AG08395 (cell line): Measurements from ENCODE around the gene SREBF2.

ENCODE experiments used
- DNase-seq: peaks from one replicate; pipeline ENCODE4 v3.0.0; 2012; ENCODE audit warnings: mixed read lengths, low spot score

Gene SREBF2

DNA sequence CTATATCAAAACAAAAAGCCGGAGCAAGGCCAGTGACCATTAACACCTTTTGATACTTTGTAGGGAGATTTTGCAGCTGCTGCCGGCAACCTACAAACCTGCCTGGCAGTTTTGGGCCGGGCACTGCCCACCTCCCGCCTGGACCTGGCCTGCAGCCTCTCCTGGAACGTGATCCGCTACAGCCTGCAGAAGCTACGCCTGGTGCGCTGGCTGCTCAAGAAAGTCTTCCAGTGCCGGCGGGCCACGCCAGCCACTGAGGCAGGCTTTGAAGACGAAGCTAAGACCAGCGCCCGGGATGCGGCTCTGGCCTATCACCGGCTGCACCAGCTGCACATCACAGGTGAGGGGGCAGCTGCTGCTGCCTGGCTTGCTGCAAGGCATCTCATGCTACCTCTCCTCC is 47.7 kb downstream of the SREBF2 start:
- DNase-seq, result no peak

DNA sequence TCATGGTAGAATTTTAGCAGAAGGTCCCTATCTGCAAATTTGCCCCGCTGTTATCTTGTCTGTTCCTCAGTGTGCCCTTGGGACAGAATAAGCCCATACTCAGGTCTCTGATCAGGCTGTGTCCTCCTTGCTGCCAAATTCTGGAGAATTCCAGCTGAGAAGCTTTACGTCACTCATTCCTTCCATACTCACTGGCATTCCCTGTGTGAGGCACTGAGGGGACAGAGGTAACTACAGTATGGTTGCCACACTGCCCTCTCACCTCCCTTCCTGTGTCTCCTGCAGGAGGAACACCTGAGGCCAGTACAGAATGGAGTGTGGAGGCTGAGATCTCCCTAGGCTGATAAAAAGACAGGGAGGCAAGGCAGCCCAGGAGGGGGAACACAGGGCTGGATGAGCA is 50.5 kb downstream of the SREBF2 start:
- no peak for DNase-seq

DNA sequence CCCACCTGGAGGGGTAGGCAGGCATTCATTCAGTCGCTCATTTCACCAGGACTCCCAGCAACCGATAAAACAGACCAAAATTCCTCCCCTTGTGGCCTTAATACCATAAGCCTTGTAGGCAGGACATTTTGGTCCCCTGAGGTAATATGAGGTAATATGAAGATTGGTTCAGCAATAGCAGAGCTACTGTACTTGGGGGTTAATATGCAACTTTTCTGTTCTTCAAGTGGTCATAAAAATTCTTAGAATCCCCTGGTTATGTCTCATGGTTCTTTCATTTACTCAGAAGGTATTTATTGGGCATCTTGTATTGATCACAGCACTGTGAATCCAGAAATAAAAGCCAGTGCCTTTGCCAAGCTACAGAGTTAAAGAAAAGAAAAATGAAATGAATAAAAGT is 52.2 kb downstream of the SREBF2 start:
- DNase-seq, result no peak

DNA sequence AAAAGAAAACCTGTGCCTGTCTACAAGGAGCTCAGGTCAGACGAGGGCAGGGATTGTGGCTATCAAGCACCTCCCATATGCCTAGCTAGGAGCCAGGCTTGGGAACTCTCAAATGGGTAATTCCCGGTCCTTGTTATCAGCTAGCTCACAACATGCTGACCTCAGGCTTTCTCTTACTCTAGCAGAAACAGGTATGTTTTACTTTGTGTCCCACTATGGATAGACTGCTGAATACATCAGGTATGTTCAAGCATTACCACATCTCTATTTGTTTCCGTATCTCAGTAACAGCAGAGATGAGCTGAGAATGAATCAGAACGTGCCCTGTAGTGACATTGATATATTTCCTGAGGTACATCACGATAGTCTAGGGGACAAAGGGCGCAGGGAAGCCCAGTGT is 52.6 kb downstream of the SREBF2 start:
- DNase-seq, result no peak

DNA sequence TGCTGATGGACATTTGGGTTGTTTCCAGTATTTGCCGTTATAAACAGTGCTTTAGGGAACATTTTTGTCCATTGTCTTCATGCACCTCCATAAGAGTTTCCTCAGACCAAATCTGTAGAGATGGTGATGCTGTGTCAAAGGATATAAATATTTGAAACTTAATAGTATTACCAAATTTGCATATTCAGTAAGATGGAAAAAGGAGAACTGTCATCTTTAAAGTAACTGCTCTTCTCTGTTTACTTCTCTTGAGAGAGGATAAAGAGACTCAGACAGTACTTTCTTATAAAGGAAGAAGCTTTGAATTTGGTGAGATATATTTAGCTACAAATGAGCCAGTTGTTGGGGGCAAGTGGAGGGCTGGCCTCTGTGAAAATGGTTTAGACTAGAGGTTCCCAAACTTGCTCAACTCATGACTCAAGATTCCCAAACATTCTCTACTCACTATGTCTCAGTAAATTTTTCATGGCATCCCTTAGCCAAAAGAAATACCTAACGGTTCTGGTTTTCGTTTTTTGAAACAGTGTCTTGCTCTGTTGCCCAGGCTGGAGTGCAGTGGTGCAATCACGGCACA is 55.8 kb downstream of the SREBF2 start:
- DNase-seq, result peak; percentile 62

DNA sequence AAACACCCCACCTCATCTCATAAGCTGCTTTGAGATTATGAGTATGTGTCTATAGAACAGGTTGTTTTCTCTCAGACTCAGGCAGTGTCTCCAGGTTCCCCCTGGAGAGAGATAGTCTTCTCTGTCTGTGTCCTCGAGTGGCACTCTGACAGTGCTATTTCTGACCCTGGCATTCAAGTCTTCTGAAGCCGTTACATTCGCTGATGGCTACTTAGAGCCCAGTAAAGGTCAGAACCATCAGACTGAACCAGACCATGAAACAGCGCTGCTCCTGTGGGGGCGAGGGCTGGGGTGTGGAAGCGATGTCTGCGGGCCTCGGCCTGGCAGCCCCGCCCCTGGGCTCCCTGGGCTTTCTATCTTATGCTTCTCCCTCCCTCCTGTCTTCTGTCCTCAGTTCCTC is 58.5 kb downstream of the SREBF2 start:
- no peak for DNase-seq

DNA sequence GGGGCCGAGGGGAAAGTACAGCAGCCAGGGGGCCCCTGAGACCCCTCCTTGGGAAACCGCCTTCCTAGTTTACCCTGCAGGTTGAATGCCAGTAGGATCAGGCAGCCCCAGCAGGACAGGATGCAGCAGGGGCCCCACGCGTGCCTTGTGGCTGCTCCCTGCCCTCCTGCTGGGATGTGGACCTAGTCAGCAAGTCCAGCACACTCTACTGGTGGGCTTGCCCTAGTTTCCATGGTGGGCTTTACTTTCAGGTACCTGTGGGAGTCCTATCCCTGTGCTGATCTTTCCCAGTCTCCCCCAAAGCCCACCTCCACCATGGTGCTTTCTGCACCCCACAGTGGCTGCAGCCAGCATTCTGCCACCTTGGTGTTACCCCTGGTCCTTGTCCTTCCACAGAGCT is 59.8 kb downstream of the SREBF2 start:
- DNase-seq, result no peak

DNA sequence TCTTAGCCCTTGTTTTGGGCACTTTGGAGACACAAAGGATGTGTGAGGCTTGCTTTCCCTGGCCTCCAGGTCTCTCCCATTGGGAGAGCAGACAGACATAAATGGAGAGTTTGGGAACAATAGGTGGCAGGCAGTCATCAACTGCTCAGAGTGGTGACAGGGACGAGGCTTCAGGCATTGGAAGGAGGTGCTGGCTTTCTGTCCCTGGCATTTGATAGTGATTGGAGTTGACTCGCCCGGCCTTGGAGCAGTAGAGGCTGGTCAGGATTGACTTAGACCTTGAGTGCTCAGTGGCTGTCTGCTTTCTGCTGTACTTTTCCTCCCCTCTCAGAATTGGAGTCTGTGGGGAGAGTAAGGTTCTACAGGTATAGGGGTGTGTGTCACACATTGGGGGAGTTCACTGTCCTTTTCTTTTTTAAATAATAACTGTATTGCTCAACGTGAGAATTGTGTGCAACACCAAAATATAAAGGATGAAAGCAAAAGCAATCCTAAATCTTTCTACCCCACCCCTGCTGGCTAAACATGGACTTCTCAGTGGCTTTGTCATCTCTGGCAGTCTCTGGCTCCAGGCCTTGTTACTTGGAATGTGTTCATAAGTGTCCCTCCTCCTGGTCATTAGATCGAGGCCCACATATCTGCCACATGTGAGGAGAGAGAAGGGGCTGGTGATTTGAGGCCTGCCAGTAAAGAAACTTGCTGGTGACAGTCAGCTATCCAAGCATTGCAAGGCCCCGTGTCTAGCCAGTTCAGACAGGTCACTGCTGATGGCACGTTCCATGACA is 60.9 kb downstream of the SREBF2 start:
- DNase-seq, result no peak

DNA sequence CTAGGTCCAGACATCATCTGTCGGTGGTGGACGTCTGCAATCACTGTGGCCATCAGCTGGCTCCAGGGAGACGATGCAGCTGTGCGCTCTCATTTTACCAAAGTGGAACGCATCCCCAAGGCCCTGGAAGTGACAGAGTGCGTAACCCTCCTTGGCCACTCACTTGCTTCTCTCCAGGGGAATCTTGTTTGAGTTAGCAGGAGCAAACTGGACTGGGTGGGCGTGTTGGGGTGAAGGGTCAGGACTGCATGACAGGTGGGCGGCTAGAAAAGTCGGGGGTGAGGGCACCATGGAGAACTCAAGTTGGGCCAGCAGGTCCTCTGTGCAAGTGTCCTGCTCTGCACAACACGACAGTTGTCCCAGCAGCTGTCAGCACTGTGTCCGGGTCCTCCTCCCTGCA is 65.7 kb downstream of the SREBF2 start:
- no peak for DNase-seq

DNA sequence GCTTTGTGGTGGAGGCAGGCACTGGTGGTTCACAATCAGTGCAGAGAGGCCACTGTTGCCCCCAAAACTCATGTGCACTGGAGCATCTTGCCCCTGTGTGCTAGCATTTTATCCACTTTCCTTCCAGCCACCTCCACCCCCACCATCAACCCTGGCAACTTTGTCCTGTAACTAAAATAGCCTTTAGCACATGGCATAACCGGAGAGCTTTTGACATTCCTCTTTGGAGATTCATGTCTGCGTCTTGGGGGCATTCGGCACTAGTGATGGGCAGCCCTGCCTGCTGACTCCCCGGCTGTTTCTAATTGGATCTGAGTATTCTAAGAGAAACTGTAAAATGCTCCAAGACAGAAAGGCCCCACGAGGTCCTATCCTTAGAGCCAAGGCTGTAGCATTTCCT is 66.2 kb downstream of the SREBF2 start:
- DNase-seq, result no peak

DNA sequence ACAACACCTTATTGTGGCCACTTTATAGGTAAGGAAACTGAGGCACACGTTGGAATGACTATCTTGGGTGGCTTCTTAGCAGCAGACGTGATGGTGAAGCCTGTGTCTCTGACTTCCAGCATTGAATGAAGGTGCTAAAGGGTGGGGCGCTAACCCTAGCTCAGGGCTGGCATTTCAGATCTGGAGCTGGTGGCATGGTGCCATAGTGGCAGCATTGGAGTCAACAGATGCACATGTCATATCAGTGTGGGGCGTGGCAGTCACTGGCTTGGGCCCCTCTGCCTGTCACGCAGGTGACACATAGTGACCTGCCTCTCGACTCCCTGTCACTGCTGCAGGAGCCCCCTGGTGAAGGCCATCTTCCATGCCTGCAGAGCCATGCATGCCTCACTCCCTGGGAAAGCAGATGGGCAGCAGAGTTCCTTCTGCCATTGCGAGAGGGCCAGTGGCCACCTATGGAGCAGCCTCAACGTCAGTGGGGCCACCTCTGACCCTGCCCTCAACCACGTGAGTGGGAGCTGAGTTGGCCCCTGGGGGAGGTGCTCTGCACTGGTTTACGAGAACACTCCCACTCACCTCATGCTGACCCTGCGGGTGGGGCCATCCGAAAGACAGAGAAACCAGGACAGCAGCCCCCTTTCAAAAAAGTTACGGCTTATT is 67.2 kb downstream of the SREBF2 start:
- DNase-seq, result no peak

DNA sequence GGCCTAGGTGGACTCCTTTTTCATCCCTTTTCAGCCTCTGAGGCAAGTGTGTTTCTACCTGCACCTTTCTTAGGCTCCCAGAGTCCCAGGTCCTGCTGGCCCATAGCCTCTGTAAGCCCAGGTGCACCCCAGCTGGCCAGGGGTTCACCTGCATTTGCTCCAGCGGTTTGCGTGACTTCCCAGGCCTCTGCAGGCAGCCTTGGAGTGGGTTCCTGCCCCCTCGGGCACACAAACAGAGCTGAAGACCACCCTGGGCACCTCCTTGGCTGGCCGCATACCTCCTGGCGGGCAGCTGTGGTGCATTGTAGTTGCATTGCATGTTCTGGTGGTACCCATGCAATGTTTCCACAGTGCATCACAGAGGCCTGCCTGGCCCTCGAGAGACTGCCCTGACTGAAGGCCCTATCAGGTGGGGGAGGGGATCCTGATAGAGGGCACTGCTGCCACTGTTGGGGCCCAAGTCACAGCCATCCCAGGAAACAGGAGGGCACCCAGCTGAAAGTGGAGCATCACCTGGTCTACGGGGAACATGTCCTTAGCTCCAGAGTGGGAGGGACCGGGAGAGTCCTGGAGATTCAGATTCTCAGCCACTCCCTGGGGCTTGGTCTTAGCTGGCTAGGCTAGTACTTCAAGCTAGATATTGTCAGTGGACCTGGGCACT is 67.9 kb downstream of the SREBF2 start:
- no peak for DNase-seq

DNA sequence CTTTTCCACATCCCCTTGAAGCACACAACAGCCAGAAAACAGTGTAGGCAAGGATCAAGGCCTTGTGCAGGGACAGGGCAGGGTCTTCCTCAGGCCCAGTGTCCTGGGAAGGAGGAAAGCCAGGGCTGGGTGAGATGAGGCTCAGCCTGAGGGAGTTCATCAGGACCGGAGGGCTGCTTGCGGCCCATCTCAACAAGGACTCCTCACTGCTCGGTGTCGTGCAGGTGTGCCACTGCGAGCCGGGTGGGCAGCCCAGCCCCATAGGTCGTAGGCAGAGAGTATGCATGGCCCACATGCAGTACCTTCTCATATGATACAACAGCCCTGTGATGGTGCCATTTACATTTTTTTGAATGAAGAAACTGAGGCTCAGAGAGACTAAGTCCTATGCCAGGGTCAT is 69.1 kb downstream of the SREBF2 start:
- no peak for DNase-seq

DNA sequence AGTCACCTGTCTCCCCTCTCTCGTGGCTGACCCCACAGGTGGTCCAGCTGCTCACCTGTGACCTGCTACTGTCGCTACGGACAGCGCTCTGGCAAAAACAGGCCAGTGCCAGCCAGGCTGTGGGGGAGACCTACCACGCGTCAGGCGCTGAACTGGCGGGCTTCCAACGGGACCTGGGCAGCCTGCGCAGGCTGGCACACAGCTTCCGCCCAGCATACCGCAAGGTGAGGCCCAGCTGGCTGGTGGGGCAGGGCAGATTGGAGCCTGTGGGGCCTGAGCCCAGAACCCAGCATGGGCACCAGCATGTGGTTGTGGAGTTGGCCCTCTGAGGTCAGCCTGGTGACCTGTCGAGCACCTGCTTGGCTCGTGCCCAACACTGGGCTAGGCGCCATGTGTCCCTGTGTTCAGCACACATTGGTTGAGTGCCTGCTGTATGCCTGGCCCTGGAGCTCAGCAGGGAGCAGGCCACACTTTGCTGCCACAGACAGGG is 70.1 kb downstream of the SREBF2 start:
- no peak for DNase-seq

DNA sequence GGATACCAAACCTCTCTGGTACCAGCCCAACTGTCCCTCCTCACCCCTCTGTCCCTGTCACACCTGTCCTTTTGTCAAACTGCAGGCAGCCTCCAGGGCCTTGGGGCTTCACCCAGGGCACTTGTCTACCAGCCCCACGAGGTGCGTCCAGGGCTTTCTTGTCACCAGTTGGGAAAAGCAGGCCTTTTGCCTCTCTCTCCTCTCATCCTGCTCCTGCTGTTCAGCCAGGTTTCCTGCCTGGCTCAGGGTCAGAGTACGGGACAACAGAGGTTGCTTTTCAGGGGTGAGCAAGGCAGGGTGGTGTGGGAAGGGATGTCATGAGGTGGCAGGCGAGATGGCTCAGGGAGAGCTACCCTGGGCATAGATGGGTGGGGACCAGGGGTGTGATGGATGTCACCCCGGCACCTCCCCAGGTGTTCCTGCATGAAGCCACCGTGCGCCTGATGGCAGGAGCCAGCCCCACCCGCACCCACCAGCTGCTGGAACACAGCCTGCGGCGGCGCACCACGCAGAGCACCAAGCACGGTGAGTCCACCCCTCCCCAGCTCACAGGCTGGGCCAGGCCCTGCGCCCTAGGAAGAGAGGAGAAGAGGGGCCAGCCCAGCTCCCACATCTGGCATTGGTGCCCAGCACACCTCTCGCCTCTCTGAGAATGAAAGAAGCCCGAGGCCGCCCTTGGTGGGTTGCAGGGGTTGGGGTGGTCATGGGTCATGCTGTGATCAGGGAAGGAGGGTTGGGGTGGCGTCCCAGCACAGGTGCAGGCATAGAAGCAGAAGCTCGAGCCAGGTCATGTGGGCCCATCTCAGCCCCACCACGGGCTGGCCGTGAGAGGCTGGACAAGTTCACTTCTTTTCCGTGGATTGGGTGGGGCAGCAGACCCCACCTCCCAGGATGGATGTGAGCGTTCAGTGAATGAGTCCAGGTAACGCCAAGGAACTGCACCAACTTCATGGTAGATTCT is 71.8 kb downstream of the SREBF2 start:
- no peak for DNase-seq

DNA sequence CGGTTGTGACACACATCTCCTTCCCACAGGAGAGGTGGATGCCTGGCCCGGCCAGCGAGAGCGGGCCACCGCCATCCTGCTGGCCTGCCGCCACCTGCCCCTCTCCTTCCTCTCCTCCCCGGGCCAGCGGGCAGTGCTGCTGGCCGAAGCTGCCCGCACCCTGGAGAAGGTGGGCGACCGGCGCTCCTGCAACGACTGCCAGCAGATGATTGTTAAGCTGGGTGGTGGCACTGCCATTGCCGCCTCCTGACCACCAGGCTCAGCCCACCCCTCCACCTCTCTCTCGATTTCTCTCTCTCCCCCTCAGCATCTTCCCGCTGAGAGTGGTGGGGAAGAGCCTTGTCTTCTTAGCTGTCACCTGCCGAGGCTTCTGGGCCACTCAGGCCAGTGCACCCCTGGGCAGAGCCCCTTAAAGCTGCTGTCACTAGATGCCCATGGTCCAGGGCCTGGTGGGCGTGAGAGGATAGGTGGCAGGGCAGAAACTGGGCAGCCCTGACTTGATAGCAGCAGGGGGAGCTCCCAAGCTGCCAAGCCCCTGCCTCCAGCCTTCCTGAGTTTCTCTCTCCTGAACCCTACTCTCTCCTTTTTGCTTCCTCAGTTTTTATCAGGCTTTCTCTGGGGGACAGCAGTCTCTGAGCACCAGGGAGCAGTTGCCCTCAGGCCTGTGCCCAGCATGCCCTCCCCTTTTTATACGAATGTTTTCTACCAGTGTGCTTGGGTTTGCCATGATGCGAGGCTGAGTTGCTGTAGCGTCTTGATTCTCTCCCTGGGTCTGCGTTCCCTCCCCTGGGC is 72.7 kb downstream of the SREBF2 start:
- no peak for DNase-seq

DNA sequence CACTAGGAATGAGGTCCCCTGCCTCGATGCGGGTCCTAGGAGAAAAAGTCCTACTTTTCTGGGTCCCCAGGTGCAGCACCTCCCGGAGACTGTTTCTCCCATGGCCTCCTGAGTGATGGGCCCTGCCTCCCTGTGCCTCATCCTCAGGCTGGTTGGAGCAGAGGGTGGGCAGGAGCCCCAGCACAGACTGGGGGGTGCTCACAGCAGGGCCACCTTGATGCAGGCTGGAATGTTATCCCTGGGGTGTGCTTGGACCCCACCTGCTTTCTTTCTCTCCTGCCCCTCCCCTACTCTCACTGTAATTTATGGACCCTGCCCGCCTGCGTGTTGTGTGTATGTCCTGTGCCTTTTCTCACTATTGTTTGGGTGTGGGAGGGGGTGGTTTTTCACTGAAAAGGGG is 73.9 kb downstream of the SREBF2 start:
- no peak for DNase-seq

DNA sequence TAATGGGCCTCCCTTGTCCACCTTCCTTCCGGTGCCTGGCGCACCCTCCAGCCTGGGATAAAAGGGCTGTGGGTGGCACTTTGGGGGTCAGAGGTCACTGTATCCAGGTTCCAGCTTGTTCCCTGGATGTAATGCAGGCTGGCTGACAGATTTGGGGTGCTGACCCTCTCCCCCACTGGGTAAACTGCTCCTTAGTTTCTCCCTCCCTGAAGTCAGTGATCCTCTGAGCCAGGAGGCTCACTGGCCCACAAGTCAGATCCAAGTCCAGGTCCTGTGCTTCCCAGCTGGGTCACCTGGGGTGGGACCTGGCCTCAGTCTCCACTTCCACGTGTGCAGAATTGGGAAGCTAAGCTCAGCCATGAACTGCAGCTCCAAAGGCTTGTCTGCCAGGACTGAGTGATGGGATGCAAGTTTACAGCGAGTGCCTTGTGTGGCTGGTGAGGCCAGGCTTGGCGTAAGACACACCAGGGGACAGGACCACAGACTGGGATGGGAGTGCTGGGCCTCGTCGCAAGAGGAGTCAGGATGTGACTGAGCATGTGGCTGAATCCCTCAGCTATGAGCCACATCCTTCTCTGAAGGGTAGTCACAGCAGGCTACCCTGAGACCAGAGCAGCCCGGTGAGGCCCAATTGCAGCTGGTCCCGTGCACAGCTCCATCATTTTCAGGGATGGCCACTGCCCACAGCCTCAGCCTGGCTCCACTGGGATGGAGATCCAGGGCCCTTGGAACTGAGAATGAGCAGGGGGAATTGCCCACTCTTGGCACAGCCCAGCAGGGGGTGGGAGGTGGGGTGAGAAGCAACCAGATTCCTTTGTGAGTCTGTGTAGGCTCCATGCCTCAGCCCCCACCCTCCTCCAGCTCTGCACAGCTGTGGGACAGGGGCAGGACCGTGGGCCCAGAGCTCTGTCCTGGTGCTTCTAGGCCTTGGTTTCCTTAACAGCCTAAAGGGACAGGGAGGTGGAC is 74.8 kb downstream of the SREBF2 start:
- no peak for DNase-seq

DNA sequence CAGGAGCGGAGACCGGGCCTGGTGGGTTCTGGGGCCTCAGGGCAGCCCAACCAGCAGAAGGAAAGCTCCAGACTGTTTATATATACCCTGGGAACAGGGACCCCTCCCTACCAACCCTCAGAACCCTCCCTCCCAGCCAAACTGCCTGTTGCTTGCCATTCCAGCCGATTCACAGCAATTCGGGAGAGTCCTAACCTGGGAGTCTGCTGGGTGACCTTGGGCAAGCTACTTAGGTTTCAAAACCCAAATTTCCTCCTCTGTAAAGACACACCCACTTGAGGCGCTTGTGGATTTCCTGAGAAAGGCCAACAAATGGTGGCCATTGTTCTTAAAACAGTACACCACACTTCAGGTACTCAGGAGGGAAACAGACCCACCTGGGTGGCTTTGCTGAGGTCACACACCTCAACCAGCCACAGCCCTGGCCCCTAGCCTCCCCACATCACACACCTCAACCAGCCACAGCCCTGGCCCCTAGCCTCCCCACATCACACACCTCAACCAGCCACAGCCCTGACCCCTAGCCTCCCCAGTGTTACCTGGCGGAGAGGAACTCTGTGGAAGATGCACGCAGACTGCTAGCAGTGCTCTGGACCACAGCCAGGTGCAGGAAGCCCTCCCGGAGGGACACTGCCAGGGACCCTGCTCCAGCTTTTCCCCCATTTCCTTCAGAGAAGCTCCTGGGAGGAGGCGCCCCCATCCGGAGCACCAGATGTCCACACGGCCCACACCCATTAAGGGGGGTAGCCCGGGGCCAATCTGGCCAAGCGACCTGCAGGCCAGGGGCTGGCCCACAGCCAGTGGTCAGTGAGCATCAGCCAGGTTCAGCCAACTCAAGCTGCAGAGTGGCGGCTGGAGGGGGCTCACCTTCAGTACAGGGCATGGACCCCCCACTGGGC is 75.8 kb downstream of the SREBF2 start:
- DNase-seq, result no peak
